ENCODE measurements around the gene KCNC1. TPM values are rescaled to one million over a fixed set of nuclear protein-coding genes. Genes with fewer than 3 reads are reported as not detected.

Gene KCNC1
- total and polyA plus RNA-seq, 2 experiments from 2014 or later: 0.11 TPM; not detected in 1

GRCh38 chr11:17812091-17812864 is 77.7 kb downstream of the KCNC1 start:
- no peaks in the 10 kb centered on the region for H3K4me1 ChIP-seq (ENCODE audit: insufficient read depth)
- TF ChIP-seq CREB1 (CRISPR knock-in tag; IDR thresholded peaks at IDR 0.05; ENCODE audit: low read depth): no peak
- TF ChIP-seq EZH2 (IDR thresholded peaks at IDR 0.05; ENCODE audit: low read depth, unreplicated experiment): no peak
- TF ChIP-seq ZNF331 (CRISPR knock-in tag; IDR thresholded peaks at IDR 0.05; ENCODE audit: low read depth): no peak
- no peak for TF ChIP-seq ZNF114 (CRISPR knock-in tag; IDR thresholded peaks at IDR 0.05)
- no peak for TF ChIP-seq POLR2AphosphoS5 (IDR thresholded peaks at IDR 0.05; ENCODE audit: low read depth)
- TF ChIP-seq REST (IDR thresholded peaks at IDR 0.05; ENCODE audit: unreplicated experiment): no peak
- H3K27ac ChIP-seq (ENCODE audit: low read depth): no peak overlapping the region
- H2AFZ ChIP-seq: no peak overlapping the region
- no peaks in the 10 kb centered on the region for H4K20me1 ChIP-seq (replicated peaks; ENCODE audit: insufficient read depth)
- no peak overlapping the region for H3K4me3 ChIP-seq
- H3F3A ChIP-seq (replicated peaks; ENCODE audit: low read depth): no peaks in the 10 kb centered on the region
- H3K79me2 ChIP-seq (replicated peaks; ENCODE audit: insufficient read depth): no peaks in the 10 kb centered on the region
- H3K36me3 Mint-ChIP-seq (ENCODE audit: low read depth): no peaks in the 10 kb centered on the region
- H3K4me1 Mint-ChIP-seq: no peaks in the 10 kb centered on the region; the same call in 2 of the 3 replicates
- H3K4me2 ChIP-seq: no peak overlapping the region
- H3K27me3 ChIP-seq (ENCODE audit: insufficient read depth): no peaks in the 10 kb centered on the region
- peaks cover 7% of the 10 kb centered on the region for H3K27me3 Mint-ChIP-seq (ENCODE audit: insufficient read depth, low read depth, poor library complexity)
- DNase-seq (ENCODE audit: low spot score): no peak
- no peak for ATAC-seq
- H3K9me2 ChIP-seq (ENCODE audit: insufficient read depth): no peaks in the 10 kb centered on the region
- no peaks in the 10 kb centered on the region for H3K36me3 ChIP-seq (ENCODE audit: insufficient read depth)
- no peak overlapping the region for H3K4me3 Mint-ChIP-seq
- no peak overlapping the region for H3K27ac Mint-ChIP-seq
- H3K9me3 Mint-ChIP-seq: no peaks in the 10 kb centered on the region; the same call in 2 of the 3 replicates

DNA sequence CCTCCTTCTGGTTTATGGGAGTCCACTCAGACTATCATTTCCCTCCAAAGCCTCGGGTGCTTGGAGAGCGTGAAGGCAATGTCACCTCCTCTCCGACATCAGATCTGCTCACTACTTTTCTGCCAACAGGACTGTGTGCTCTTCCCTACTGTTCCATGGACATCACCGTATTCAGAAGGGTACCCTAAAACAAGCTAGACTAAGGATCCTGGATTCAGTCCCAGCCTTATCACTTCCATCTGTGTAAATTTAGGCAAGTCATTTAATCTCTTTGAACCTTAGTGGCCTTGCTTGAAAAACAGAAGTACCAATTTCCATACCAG is 78.2 kb downstream of the KCNC1 start:
- TF ChIP-seq ZNF331 (CRISPR knock-in tag; IDR thresholded peaks at IDR 0.05; ENCODE audit: low read depth) (no peak), POLR2AphosphoS5 (IDR thresholded peaks at IDR 0.05; ENCODE audit: low read depth) (no peak), STAT1 (IDR thresholded peaks at IDR 0.05; ENCODE audit: unreplicated experiment) (no peak)
- Histone ChIP-seq H3K4me3 (no peak overlapping the region), H2AFZ (no peak overlapping the region), H3K27me3 (ENCODE audit: insufficient read depth) (no peaks in the 10 kb centered on the region), H3K4me2 (no peak overlapping the region), H3F3A (replicated peaks; ENCODE audit: low read depth) (no peaks in the 10 kb centered on the region), H3K79me2 (replicated peaks; ENCODE audit: insufficient read depth) (no peaks in the 10 kb centered on the region), H3K36me3 (ENCODE audit: insufficient read depth) (no peaks in the 10 kb centered on the region), H4K20me1 (replicated peaks; ENCODE audit: insufficient read depth) (no peaks in the 10 kb centered on the region), H3K27ac (ENCODE audit: low read depth) (no peak overlapping the region), H3K4me1 (ENCODE audit: insufficient read depth) (no peaks in the 10 kb centered on the region), H3K9me2 (ENCODE audit: insufficient read depth) (no peaks in the 10 kb centered on the region)
- H3K36me3 Mint-ChIP-seq (ENCODE audit: low read depth): no peaks in the 10 kb centered on the region
- DNase-seq (ENCODE audit: low spot score) (no peak), ATAC-seq (no peak)
- peaks cover 7% of the 10 kb centered on the region for H3K27me3 Mint-ChIP-seq (ENCODE audit: insufficient read depth, low read depth, poor library complexity)
- no peak overlapping the region for H3K4me3 Mint-ChIP-seq
- H3K4me1 Mint-ChIP-seq: no peaks in the 10 kb centered on the region; the same call in 2 of the 3 replicates
- H3K9me3 Mint-ChIP-seq: no peaks in the 10 kb centered on the region; the same call in 2 of the 3 replicates
- no peak overlapping the region for H3K27ac Mint-ChIP-seq

Measured in GM23338 (cell line).